Fibroblast of skin of left biceps (primary cell): ENCODE measurements around the gene TMEM141.
"Not testable (repeated sequence)": the region's sequence is repeated elsewhere in the genome, so short reads cannot be mapped to it uniquely, and the experiment has no call there.

Source experiments
- DNase-seq, 2 experiments: peaks; one replicate each; pipeline ENCODE4 v3.0.0-alpha.2; 2013; ENCODE audit warnings: low read depth in 2 of 2

The TMEM141 gene

DNA sequence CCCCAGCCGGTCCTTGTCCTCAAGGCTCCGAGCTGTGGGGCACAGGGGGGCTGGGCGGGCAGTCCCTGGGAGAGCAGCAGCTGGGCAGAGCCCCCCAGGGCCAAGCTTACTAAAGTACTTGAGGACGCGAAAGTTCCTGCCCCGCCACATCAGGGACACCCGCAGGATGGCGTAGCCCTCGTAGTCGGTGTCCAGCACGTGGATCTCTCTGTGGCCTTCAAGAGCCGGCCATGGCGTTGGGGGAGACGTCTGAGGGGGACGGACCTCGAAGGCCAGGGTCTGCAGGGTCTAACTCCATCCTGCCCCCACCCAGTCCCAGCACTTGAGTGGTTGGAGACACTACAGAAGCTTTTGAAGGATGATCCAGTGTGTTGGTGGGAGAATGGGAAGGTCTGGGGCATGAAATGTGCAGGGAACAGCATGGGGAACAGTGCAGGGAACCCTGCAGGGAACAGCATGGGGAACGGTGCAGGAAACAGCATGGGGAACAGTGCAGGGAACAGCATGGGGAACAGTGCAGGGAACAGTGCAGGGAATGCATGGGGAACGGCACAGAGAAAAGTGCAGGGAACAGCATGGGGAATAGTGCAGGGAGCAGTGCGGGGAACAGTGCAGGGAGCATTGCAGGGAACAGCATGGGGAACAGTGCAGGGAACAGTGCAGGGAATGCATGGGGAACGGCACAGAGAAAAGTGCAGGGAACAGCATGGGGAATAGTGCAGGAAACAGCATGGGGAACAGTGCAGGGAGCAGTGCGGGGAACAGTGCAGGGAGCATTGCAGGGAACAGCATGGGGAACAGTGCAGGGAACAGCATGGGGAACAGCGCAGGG is 35.6 kb upstream of the TMEM141 start:
- not testable (repeated sequence) for DNase-seq

DNA sequence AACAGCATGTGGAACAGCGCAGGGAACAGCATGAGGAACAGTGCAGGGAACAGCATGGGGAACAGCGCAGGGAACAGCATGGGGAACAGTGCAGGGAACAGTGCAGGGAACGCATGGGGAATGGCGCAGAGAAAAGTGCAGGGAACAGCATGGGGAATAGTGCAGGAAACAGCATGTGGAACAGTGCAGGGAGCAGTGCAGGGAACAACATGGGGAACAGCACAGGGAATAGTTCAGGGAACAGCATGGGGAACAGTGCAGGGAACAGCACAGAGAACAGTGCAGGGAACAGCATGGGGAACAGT is 35.1 kb upstream of the TMEM141 start:
- no peak for DNase-seq

DNA sequence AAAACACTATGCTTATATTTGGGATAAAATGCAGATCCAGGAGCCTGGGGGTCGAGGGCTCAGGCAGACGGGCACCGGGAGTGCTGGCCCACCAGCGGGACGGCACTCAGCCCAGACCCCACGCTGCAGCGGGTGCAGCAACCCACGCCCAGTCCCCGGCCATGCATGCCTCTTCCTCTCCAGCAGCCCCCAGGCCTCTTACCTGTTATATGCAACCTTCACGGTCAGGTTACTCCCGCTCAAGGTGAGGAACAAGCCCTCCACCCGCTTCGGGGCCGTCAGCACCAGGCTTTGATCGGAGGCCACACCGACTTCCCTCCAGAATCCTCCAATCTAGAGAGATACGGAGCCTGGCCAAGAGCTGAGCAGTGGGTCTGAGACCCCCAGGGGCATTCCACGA is 34.3 kb upstream of the TMEM141 start:
- no peak for DNase-seq

DNA sequence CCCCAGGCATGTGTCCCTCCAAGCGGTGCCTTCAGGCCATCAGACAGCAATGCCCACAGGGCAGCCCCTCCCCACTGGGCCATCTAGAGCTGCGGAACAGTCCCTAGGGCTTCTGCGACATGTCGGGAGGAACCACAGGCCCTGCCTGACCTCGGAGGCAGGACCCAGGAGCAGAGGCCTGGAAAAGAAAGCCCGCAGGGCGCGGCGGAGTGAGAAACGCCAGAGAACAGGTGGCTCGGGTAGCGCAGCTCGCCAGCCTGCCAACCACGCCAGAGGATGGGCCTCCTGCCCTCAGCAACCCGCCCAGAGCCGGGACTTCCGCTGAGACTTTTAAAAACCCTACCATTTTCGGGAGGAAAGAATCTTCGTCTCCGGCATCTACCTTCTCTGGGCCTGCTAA is 33.8 kb upstream of the TMEM141 start:
- DNase-seq: no peak

DNA sequence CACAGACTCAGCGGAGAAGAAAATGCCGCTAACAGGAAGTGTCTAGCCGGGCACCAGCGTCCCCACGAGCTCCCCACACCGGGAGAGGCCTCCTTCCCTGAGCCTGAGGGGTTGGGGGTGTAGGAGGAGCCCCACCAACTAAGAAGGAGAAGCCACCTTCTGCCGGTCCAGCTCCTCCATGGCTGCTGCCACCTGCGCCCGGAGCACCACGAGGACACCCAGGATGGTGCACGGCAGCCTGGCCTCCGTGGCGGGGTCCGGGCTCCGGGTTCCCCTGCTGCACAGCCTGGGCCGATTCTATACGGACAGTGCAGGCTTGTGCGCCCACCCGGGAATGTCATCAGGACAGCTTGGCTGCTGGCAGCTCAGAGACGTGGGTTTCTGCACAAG is 33.4 kb upstream of the TMEM141 start:
- DNase-seq: no peak

DNA sequence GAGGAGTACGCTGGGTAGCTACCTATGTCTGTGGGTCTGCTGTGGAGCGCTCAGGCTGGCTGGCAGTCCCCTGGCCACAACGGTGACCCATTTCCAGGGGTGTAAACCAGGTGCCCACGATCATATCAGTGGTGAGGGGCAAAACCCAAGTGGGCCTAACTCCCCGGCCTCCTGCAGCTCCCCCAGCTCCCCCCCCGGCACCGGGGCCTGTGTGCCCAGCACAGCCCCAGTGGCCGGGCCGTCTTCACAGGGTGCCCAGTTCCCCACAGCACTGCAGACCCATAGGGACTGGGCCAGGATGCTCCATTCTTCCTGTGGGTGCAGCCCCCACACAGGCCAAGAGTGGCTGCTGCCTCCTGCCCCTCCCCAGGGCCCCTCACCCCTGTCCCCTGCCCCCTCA is 32.1 kb upstream of the TMEM141 start:
- no peak for DNase-seq

DNA sequence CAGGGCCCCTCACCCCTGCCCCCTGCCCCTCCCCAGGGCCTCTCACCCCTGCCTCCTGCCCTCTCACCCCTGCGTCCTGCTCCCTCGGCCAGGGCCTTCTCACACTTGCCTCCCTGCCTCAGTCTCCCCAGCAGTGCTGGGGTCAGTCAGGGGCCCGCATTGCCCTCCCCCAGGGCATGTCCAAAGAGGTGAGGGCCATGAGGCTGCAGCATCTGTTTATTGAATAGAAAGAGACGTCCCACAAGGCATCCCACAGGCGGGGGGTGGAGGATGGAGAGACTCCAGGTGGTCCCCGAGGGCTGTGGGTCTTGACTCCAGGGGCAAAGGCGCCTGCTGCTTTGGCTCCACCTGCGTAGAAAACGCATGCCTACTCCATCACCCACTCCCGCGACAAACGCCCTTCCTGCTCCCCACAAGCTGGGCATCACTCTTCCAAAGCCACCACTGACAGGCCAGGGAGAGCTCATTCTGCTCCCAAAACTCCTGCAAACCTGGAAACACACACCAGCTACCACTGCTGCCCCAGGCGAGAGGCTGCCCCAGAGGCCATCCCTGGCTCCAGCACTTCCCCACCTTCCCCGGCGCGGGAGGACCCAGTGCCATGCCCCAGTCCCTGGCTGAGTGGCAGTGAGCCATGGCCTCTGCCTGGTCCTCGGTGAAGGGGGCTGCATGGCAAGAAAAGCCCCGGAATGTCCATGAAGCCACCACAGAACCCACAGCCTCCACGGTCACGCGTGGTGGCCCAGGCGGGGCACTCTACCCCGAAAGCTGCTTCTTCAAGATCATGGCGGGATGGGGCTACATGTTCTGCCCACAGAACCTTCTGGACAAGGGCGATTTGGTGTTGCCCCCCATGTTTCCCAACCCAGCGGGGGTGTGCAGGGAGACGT is 31.5 kb upstream of the TMEM141 start:
- no peak for DNase-seq

DNA sequence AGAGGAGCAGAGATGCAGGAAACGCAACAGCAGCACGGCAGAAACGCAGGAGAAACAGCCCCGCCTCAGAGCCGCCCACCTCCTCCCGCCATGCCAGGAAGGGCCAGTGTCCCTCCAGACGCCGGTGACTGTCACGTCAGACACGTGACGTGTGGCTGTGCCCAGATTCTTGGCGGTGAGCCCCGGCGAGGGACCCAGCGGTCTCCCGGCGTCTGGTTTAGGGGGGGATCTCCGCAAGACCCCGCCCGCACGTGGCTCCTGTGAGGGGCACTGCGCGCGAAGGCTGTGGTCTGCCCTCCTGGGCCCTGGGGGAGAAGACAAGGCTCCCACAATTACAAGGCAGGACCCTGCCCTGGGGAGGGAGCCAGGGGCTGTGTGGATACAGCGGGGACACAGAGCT is 30.7 kb upstream of the TMEM141 start:
- DNase-seq: no peak

DNA sequence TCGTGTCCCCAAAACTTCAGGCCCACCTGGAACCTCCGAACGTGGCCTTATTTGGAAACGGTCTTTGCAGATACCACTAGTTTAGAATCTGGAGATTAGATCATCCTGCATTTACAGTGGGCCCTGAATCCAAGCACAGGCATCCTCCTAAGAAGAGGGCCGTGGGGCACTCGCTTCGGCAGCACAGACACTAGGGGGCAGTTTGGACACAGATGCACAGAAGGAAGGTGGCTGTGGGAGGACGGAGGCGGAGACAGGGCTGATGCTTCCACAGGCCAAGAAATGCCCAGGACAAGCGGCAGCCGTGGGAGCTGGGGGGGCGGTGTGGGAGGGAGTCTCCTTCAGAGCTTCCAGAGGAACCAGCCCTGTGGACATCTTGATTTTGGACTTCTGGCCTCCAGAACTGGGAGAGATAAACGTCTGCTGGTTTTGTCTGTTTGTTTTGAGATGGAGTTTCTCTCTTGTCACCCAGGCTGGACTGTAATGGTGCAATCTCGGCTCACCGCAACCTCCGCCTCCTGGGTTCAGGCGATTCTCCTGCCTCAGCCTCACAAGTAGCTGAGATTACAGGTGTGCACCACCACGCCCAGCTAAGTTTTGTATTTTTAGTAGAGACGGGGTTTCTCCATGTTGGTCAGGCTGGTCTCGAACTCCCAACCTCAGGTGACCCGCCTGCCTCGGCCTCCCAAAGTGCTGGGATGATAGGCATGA is 30.2 kb upstream of the TMEM141 start:
- DNase-seq: not testable (repeated sequence)

DNA sequence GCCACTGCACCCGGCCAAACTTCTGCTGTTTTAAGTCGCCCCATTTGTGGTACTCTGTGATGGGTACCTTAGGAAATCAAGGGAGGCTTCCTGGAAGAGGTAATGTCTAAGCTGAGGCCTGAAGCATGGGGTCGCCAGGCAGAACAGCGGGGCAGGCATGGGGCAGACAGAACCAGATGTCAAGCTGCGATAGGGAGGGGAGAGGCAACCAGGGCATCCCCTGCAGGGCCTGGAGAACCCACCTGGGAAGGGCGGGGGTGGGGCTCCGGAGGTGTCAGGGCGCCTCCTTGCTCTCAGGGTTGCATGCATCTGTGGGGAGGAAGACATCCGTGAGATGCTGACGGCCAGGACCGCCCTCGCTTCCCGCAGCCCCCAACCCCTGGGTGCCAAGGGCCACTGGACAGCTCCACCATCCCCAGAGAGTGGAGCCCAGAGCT is 29.6 kb upstream of the TMEM141 start:
- no peak for DNase-seq

DNA sequence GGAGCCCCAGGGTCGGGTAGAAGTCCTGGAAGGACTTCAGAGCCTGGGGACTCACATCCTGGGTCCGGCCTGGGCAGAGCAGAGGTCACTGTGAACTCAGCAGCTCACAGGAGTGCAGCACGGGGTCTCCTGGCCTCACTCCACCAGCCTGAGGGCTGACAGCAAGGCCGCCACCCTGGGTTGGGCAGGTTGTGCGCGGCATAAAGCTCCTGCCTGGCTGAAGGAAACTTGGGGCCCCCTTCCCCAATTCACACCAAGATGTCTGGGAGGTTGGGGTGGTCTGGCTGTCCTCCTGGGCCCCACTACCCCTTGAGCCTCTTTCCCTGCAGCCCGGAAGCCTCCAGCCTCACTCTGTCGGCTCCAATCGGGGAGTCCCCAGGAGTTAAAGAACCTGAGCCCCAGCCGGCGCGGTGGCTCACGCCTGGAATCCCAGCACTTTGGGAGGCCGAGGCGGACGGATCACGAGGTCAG is 28.9 kb upstream of the TMEM141 start:
- no peak for DNase-seq

DNA sequence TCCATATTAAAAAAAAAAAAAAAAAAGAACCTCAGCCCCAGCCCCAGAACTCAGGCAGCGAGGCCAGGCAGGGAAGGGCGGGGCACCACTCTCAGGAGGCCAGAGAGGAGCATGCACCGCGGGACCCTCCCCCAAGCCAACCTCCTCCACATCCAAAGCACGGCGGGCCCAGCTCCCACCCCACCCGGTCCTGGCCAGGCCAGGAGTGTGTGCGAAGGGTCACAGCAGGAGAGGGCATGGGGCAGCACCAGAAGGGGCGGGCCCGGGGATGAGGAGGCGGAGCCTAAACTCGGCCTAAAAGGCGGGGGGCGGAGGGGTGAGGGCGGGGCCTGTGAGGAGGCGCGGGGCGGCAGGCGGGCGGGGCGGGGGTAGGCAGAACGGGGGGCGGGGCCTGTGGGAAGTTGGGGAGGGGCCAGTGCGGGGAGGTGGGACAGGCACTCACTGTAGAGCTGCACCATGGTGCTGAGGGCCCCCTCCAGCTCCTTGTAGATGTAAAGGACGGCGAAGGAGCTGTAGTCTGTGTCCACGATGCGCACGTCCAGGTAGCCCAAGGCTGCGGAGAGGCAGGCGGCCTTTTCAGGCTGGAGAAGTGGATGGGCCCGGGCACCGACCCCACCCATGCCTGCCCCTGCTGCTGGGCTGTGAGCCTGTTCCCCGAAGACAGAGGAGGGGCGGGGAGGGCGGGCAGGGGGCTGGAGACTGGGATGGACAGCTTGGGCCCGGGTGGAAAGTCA is 28.1 kb upstream of the TMEM141 start:
- DNase-seq: no peak

DNA sequence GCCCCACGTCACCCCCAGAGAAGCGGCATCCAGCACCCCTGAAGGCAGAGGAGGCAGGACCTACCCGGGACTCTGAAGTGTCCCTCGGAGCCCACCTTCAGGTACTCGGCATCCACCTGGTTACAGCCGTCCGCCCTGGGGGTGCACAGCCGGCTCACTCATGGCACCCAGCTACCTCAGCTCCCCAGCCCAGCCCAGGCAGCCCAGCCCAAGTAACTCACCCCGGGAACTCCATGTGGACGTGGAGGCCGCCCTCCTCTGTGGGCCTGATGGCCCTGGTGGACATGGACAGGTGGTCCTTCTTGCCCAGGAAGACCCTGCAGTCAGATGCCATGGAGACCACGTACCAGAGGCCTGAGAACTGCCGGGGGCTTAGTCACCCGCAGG is 27.5 kb upstream of the TMEM141 start:
- DNase-seq: no peak

DNA sequence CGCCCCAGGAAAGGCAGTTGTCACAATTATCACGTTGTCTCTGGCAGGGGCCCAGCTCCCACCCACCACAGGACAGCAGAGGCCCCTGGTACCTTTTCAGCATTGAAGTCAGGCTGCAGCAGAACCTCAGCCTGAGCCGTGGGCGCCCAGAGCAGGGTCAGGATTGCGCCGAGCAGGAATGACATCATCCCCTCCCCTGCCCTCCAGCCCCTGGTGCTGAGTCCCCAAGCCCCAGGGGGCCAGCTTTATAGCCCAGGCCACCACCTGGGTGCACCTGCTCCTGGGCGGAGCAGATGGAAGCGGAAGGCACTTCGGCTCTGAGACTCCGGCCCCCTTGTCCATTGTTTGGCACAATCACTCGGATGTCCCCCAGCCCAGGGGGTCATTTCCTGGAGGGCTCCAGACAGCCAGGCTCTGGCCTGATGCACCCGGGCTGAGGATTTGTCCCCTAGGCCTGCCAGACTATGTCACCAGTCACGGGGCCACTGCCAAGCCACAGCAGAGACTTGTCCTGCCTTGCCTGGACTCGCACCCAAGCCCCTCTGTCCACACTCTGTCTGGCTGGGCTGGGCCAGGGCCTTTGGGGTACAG is 26.7 kb upstream of the TMEM141 start, which contains the start of gene LCN15:
Gene LCN15, minus strand, starts transcription at position 218 of the 591 bp plus-strand sequence. Its CDS starts 30 bp downstream, at position 188.
- no peak for DNase-seq

DNA sequence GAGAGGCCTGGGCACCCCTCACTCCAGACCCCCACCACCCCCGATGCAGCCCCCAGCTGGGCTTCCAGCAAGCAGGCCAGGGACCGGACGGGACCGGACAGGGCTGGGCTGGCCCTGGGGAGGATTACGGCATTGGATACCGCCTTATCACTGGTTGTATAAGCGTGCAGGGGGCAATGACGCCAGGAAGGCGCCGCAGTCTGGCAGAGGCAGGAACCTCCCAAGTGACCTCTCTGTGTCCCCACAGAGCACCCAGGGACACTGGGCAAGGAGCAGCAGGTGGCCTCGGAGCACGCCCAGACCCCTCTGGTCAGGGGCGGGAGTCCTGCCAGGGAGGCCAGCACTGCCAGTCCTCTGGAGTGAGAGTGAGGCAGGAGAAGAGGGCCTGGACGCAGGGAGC is 26.1 kb upstream of the TMEM141 start:
- DNase-seq: no peak

DNA sequence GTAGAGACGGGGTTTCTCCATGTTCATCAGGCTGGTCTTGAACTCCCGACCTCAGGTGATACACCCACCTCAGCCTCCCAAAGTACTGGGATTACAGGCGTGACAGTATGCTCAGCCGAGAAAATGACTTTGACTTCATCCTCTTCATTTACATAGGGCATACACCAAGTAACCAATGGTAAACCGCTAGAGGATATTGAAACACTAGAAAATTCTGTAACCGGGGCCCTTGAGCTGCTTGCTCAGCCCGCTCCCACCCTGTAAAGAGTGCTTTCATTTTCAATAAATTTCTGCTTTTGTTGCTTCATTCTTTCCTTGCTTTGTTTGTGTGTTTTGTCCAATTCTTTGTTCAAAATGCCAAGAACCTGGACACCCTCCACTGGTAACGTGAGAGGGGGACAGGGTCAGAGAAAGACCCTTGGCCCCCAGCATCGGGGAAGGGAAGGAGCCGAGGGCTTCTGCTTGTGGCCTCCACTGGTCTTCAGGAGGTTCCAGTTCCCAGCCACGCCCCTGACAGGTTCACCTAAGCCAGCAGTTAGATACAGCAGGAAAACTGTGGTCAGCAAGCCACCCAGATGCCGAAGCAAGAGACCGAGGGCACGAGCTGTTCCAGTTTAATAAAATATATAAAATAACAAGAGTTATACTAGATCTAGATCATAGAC is 25.3 kb upstream of the TMEM141 start:
- DNase-seq: not testable (repeated sequence)

DNA sequence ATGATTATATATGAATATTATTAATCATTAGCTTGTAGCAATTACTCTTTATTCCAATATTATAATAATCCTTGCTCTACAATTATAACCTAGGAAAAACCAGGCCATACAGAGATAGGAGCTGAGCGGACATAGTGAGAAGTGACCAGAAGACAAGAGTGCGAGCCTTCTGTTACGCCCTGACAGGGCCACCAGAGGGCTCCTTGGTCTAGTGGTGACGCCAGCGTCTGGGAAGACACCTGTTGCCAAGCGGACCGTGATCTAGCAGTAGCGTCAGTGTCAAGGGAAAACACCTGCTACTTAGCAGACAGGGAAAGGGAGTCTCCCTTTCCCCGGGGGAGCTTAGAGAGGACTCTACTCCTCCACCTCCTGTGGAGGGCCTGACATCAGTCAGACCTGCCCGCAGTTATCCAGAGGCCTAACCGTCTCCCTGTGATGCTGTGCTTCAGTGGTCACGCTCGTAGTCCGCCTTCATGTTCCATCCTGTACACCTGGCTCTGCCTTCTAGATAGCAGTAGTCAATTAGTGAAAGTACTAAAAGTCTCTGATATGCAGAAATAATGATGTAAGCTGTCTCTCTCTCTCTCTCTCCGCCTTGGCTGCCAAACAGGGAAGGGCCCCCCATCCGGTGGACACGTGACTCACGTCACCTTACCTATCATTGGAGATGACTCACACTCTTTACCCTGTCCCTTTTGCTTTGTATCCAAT is 24.6 kb upstream of the TMEM141 start:
- not testable (repeated sequence) for DNase-seq

DNA sequence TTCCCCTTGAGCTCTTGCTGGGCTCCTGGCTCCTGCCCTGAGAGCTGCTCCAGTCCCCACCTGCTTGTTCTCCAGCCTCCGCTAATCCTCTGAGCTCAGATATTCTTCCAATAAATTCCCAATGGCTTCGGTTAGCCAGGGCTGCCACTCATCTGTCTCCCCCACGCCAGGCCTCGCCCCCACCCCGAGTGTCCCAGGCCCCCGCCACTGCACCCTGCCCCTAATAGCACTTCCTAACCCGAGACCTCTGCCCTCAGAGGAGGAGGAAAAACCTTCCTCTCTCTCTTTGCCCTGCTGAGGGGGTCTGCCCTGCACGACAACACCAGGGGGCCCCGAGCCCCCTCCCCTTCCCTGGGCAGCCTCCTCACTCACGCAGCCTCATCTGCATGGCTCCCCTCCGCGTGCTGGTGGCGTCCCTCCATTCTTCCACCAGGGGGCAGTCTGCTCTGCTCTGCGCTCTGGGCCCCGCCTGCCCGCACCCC is 21.4 kb upstream of the TMEM141 start:
- no peak for DNase-seq

DNA sequence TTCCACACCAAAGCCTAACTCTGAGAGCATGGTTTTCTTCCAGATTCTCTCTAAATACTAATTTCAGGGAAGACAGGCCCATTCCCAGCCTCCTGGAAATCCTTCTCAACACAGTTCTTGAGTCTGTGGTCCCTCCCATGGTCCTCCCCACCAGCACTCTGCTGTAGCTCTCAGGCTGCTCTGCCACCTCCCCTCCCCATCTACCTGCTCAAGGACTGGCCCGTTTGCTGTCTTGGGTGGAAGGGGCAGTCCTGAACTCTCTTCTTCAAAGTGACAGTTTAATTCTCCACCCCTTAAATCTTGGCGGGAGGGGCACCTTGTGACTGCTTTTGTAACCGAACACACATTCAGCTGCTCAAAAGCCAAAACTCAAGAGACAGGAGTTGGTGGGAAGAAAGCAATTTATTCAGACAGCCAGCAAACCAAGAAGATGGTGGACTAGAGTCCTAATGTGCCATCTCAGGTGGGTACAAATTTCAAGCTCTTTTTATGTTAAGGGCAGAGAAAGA is 19.2 kb upstream of the TMEM141 start:
- no peak for DNase-seq
